Neural progenitor cell (in vitro differentiated cells): ENCODE results near the gene UAP1.

Experiments used
- CTCF ChIP-seq: fragments of 200-600 bp; sonication (generic); IDR thresholded peaks from 2 replicates; pipeline ENCODE4 v1.5.1; 2017; ENCODE audit warnings: antibody characterized with exemption, mild to moderate bottlenecking
- EZH2 ChIP-seq: fragments of 200-600 bp; sonication (generic); IDR thresholded peaks from 2 replicates; pipeline ENCODE4 v1.6.1; 2017; ENCODE audit warnings: antibody characterized with exemption, mild to moderate bottlenecking, moderate library complexity
- EZH2phosphoT487 ChIP-seq: fragments of 200-600 bp; sonication (generic); IDR thresholded peaks from 2 replicates; pipeline ENCODE4 v1.6.1; 2017; ENCODE audit warnings: antibody characterized with exemption

DNA sequence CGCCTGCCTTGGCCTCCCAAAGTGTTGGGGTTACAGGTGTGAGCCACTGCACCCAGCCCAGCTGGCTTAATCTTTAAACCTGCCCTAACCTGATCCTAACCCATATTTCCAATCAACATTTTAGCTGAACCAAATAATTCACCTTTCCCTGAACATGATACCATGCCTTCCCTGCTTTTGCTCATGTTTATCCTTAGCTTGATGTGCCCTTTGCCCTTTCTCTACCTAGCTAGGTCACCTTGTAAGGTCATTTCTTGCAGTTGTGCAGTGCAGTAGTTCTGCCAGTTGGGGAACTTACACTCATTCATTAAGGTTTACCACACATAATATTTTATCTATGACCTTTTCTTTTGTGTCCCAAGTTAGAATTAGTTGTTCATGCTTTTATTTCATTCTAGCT, 5.3 kb downstream of the UAP1 start:
- TF ChIP-seq CTCF (no peak), EZH2 (no peak), EZH2phosphoT487 (no peak)
